HepG2 (cell line): ENCODE data around the gene CCDC142. TPM values are rescaled to one million over a fixed set of nuclear protein-coding genes. Genes with fewer than 3 reads are reported as not detected.

Experiments used
- ATF7-NPFF ChIP-seq: sonication (generic); formaldehyde crosslinking; IDR thresholded peaks from 2 replicates; pipeline ENCODE4 v1.8.1; 2023; ENCODE audit warnings: mild to moderate bottlenecking, low read depth, missing genetic modification reagents, moderate library complexity
- EP300 ChIP-seq, 3 experiments: sonication (generic) in 1 of 3; formaldehyde crosslinking in 1 of 3; IDR thresholded peaks; 2 replicates each; pipeline versions ENCODE4 v1.5.1 to v1.6.1; 2011 to 2020; ENCODE audit warnings: low read depth in 2 of 3, low read length in 2 of 3, borderline replicate concordance in 1 of 3, improper control_type of control experiment in 1 of 3, mild to moderate bottlenecking in 1 of 3, missing genetic modification reagents in 1 of 3, moderate library complexity in 1 of 3
- GABPA ChIP-seq, 2 experiments: IDR thresholded peaks; 2 replicates each; pipeline ENCODE4 v1.6.1; 2011 to 2016; ENCODE audit warnings: low read depth in 2 of 2, low read length in 1 of 2, missing biosample characterization in 1 of 2, missing genetic modification characterization in 1 of 2
- GATAD2A ChIP-seq: IDR thresholded peaks from 2 replicates; pipeline ENCODE4 v1.6.1; 2016
- HNRNPH1 ChIP-seq: fragments of 200-400 bp; formaldehyde crosslinking; optimal IDR thresholded peaks from 2 replicates; pipeline ENCODE3; 2017; ENCODE audit warnings: mild to moderate bottlenecking, low read depth, low read length
- KDM3A ChIP-seq: IDR thresholded peaks from 2 replicates; pipeline ENCODE4 v1.6.1; 2018; ENCODE audit warnings: low read depth, missing compliant biosample characterization
- KLF13 ChIP-seq: sonication (generic); formaldehyde crosslinking; IDR thresholded peaks from 2 replicates; pipeline ENCODE4 v1.4.0; 2020; ENCODE audit warnings: mild to moderate bottlenecking, missing genetic modification reagents
- MXI1 ChIP-seq: IDR thresholded peaks from 3 replicates; pipeline ENCODE4 v1.6.1; 2012; ENCODE audit warnings: low read depth, low read length, inconsistent platforms, borderline replicate concordance
- NFIB ChIP-seq: sonication (generic); formaldehyde crosslinking; IDR thresholded peaks from 2 replicates; pipeline ENCODE4 v1.9.0; 2021; ENCODE audit warnings: missing genetic modification reagents, mild to moderate bottlenecking, borderline replicate concordance
- NR2F6 ChIP-seq, 2 experiments: IDR thresholded peaks; 2 replicates each; pipeline ENCODE4 v1.6.1; 2016; ENCODE audit warnings: antibody characterized with exemption in 1 of 2, mild to moderate bottlenecking in 1 of 2
- POLR2A ChIP-seq, 2 experiments: IDR thresholded peaks; 2 replicates each; pipeline ENCODE4 v1.6.1; 2011; ENCODE audit warnings: low read depth in 2 of 2, low read length in 2 of 2, mild to moderate bottlenecking in 1 of 2, moderate library complexity in 1 of 2; ENCODE audit not compliant: insufficient read depth in 1 of 2
- PTBP1 ChIP-seq: fragments of 200-400 bp; formaldehyde crosslinking; IDR thresholded peaks from 2 replicates; pipeline ENCODE4 v1.6.1; 2018; ENCODE audit warnings: low read length, low read depth; ENCODE audit not compliant: poor library complexity, severe bottlenecking
- TARDBP ChIP-seq: sonication (generic); formaldehyde crosslinking; IDR thresholded peaks from 2 replicates; pipeline ENCODE4 v1.8.0; 2022; ENCODE audit warnings: mild to moderate bottlenecking, missing genetic modification reagents
- THYN1 ChIP-seq: sonication (generic); formaldehyde crosslinking; IDR thresholded peaks from 2 replicates; pipeline ENCODE4 v1.8.1; 2023; ENCODE audit warnings: low read depth, mild to moderate bottlenecking, moderate library complexity, missing genetic modification reagents, borderline replicate concordance
- ZKSCAN5 ChIP-seq: sonication (generic); formaldehyde crosslinking; IDR thresholded peaks from 2 replicates; pipeline ENCODE4 v1.5.1; 2020; ENCODE audit warnings: mild to moderate bottlenecking, missing genetic modification reagents
- ZNF383 ChIP-seq: sonication (generic); formaldehyde crosslinking; IDR thresholded peaks from 2 replicates; pipeline ENCODE4 v1.4.0; 2020; ENCODE audit warnings: missing genetic modification reagents, mild to moderate bottlenecking, borderline replicate concordance
- ZNF496 ChIP-seq: sonication (generic); formaldehyde crosslinking; IDR thresholded peaks from 2 replicates; pipeline ENCODE4 v1.8.1; 2023; ENCODE audit warnings: mild to moderate bottlenecking, moderate library complexity, missing genetic modification reagents; ENCODE audit not compliant: insufficient replicate concordance
- ZNF569 ChIP-seq: sonication (generic); formaldehyde crosslinking; IDR thresholded peaks from 2 replicates; pipeline ENCODE4 v1.5.0; 2020; ENCODE audit warnings: mild to moderate bottlenecking, missing genetic modification reagents, moderate library complexity, borderline replicate concordance
- polyA plus RNA-seq, 8 experiments: library from polyadenylated mRNA; depleted of rRNA in 3 of 8; stranded (reverse) in 7 of 8; unstranded in 1 of 8; fragments of >200 nt; fragmentation: Illumina TruSeq in 4 of 8; extraction: Trizol in 4 of 8; gene quantifications; 2 replicates each; pipeline versions ENCODE4 v1.2.1 to v1.2.3, GENCODE V29; 2011 to 2016; ENCODE audit warnings: low read depth in 4 of 8, missing spikeins in 1 of 8, mixed read lengths in 1 of 8; ENCODE audit not compliant: insufficient read depth in 1 of 8
- total RNA-seq, 5 experiments: library from RNA; depleted of rRNA; stranded (reverse); fragments of >200 nt; fragmentation: Illumina TruSeq; extraction: Trizol; gene quantifications; 2 replicates each; pipeline ENCODE4 v1.2.3, GENCODE V29; 2016; ENCODE audit warnings: low read depth in 1 of 5
- TF ChIP-seq, protein P1 (sequence below): sonication (generic); formaldehyde crosslinking; IDR thresholded peaks from 2 replicates; pipeline ENCODE4 v1.8.0; 2022; ENCODE audit warnings: mild to moderate bottlenecking, missing genetic modification reagents, moderate library complexity
- TF ChIP-seq, protein P2 (sequence below): IDR thresholded peaks from 2 replicates; pipeline ENCODE4 v1.6.1; 2016; ENCODE audit warnings: low read depth
- TF ChIP-seq, protein P3 (sequence below): sonication (generic); formaldehyde crosslinking; IDR thresholded peaks from 2 replicates; pipeline ENCODE4 v1.5.0; 2020; ENCODE audit warnings: missing genetic modification reagents, mild to moderate bottlenecking, borderline replicate concordance
- TF ChIP-seq, protein P4 (sequence below): sonication (generic); formaldehyde crosslinking; IDR thresholded peaks from 2 replicates; pipeline ENCODE4 v1.4.0; 2020; ENCODE audit warnings: low read depth, mild to moderate bottlenecking, missing genetic modification reagents
- TF ChIP-seq, protein P5 (sequence below): sonication (generic); formaldehyde crosslinking; IDR thresholded peaks from 2 replicates; pipeline ENCODE4 v1.5.0; 2020; ENCODE audit warnings: mild to moderate bottlenecking, missing genetic modification reagents

The CCDC142 gene
- total and polyA plus RNA-seq, 2 of the 13 experiments (the other 11 are each of a cell fraction or from before 2014, with no cell fraction given) = 14.7 to 30.4 TPM

DNA sequence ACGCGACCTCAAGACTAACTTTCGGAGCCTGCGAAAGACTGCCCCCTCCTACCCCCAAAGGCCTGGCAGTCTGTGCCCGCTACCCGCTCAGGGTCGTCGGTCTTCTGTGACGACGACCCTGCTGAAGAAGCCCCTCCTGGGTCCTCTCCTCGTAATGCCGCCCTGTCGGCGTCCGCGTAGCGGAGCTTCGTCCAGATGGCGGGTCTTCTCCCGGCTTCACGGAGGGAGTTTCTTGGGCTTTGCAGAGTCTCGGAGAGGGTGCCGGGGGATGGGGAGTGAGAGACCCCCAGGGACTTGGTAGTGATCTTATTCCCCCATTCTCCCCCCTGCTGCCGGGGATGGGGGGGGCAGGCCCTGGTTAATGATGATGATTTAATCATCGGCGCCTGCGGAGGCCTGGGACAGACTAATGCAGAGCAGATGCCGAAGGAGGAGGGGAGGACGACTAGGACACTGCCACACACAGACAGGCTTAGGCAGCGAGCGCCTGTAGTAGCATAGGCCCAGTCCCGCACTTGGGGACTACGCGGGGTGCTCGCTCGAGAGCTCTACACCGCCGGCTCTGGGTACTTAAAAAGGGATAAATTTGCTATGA is 25.2 kb upstream of the CCDC142 start (continued):
- TF ChIP-seq, protein P1, sequence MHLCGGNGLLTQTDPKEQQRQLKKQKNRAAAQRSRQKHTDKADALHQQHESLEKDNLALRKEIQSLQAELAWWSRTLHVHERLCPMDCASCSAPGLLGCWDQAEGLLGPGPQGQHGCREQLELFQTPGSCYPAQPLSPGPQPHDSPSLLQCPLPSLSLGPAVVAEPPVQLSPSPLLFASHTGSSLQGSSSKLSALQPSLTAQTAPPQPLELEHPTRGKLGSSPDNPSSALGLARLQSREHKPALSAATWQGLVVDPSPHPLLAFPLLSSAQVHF (CRISPR knock-in tag) = no peak
- TF ChIP-seq GATAD2A (CRISPR knock-in tag) (no peak; the same call in none of the 2 replicates), MXI1 (no peak), GABPA (IDR thresholded peaks at IDR 0.05; ENCODE audit: low read depth, low read length) (no peak), GABPA (CRISPR knock-in tag; IDR thresholded peaks at IDR 0.05; ENCODE audit: low read depth) (no peak), NR2F6 (IDR thresholded peaks at IDR 0.05) (0 out of 2 replicates have a peak, but pooled peaks have one; percentile 5), NR2F6 (CRISPR knock-in tag; IDR thresholded peaks at IDR 0.05) (no peak), POLR2A (IDR thresholded peaks at IDR 0.05; ENCODE audit: insufficient read depth in 1 of 2, low read depth in 2 of 2, low read length in 2 of 2) (no peak), EP300 (IDR thresholded peaks at IDR 0.05; ENCODE audit: low read depth in 2 of 2, low read length in 2 of 2) (no peak), EP300 (CRISPR knock-in tag; IDR thresholded peaks at IDR 0.05; ENCODE audit: borderline replicate concordance) (no peak), NFIB (CRISPR knock-in tag) (no peak), PTBP1 (no peak), ZNF569 (CRISPR knock-in tag) (no peak), TARDBP (CRISPR knock-in tag) (0 out of 2 replicates have a peak, but pooled peaks have one; percentile 7), HNRNPH1 (no peak), ZNF383 (CRISPR knock-in tag) (no peak), THYN1 (CRISPR knock-in tag) (no peak), ZKSCAN5 (CRISPR knock-in tag) (no peak), ATF7-NPFF (CRISPR knock-in tag) (no peak), KDM3A (CRISPR knock-in tag) (no peak), KLF13 (no peak), ZNF496 (CRISPR knock-in tag) (no peak)
- TF ChIP-seq, protein P2, sequence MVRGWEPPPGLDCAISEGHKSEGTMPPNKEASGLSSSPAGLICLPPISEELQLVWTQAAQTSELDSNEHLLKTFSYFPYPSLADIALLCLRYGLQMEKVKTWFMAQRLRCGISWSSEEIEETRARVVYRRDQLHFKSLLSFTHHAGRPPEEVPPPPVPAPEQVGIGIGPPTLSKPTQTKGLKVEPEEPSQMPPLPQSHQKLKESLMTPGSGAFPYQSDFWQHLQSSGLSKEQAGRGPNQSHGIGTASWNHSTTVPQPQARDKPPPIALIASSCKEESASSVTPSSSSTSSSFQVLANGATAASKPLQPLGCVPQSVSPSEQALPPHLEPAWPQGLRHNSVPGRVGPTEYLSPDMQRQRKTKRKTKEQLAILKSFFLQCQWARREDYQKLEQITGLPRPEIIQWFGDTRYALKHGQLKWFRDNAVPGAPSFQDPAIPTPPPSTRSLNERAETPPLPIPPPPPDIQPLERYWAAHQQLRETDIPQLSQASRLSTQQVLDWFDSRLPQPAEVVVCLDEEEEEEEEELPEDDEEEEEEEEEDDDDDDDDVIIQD = no peak
- TF ChIP-seq, protein P3, sequence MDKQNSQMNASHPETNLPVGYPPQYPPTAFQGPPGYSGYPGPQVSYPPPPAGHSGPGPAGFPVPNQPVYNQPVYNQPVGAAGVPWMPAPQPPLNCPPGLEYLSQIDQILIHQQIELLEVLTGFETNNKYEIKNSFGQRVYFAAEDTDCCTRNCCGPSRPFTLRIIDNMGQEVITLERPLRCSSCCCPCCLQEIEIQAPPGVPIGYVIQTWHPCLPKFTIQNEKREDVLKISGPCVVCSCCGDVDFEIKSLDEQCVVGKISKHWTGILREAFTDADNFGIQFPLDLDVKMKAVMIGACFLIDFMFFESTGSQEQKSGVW (CRISPR knock-in tag) = no peak
- TF ChIP-seq, protein P4, sequence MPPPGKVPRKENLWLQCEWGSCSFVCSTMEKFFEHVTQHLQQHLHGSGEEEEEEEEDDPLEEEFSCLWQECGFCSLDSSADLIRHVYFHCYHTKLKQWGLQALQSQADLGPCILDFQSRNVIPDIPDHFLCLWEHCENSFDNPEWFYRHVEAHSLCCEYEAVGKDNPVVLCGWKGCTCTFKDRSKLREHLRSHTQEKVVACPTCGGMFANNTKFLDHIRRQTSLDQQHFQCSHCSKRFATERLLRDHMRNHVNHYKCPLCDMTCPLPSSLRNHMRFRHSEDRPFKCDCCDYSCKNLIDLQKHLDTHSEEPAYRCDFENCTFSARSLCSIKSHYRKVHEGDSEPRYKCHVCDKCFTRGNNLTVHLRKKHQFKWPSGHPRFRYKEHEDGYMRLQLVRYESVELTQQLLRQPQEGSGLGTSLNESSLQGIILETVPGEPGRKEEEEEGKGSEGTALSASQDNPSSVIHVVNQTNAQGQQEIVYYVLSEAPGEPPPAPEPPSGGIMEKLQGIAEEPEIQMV (CRISPR knock-in tag) = 0 out of 2 replicates have a peak, but pooled peaks have one; percentile 41
- TF ChIP-seq, protein P5, sequence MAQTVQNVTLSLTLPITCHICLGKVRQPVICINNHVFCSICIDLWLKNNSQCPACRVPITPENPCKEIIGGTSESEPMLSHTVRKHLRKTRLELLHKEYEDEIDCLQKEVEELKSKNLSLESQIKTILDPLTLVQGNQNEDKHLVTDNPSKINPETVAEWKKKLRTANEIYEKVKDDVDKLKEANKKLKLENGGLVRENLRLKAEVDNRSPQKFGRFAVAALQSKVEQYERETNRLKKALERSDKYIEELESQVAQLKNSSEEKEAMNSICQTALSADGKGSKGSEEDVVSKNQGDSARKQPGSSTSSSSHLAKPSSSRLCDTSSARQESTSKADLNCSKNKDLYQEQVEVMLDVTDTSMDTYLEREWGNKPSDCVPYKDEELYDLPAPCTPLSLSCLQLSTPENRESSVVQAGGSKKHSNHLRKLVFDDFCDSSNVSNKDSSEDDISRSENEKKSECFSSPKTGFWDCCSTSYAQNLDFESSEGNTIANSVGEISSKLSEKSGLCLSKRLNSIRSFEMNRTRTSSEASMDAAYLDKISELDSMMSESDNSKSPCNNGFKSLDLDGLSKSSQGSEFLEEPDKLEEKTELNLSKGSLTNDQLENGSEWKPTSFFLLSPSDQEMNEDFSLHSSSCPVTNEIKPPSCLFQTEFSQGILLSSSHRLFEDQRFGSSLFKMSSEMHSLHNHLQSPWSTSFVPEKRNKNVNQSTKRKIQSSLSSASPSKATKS (CRISPR knock-in tag) = no peak
